Astrocyte (in vitro differentiated cells and primary cell): Measurements from ENCODE around the gene CTAGE6.
"Not testable (repeated sequence)": the region's sequence is repeated elsewhere in the genome, so short reads cannot be mapped to it uniquely, and the experiment has no call there.

Source experiments
- EZH2 ChIP-seq: IDR thresholded peaks from 2 replicates; pipeline ENCODE4 v1.6.1; 2012; ENCODE audit warnings: mild to moderate bottlenecking, low read length, inconsistent platforms; ENCODE audit not compliant: insufficient read depth
- TF ChIP-seq, protein P1 (sequence below): IDR thresholded peaks from 2 replicates; pipeline ENCODE4 v1.5.1; 2011; ENCODE audit warnings: low read depth, mild to moderate bottlenecking, inconsistent platforms, low read length, moderate library complexity; ENCODE audit not compliant: insufficient read depth

DNA sequence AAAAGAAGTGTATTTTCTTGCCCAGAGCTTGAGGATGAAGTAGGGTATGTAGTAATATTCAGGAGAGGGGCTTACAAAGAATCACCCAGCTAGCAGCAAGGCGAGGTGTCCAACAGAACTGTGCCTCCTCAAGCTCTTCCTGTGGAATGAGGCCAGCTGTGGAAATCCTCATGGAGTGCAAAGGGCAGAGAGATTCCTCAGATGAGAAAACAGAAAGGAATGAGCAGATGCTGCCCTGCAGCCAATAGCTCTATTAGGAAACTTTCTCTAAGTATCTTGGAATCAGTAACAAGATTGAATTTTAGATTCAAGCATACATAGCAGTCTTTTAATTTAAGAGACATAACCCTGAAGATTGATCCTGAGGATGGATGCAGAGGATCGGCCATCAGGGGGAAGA lies 38.2 kb upstream of the CTAGE6 start:
- TF ChIP-seq, protein P1, sequence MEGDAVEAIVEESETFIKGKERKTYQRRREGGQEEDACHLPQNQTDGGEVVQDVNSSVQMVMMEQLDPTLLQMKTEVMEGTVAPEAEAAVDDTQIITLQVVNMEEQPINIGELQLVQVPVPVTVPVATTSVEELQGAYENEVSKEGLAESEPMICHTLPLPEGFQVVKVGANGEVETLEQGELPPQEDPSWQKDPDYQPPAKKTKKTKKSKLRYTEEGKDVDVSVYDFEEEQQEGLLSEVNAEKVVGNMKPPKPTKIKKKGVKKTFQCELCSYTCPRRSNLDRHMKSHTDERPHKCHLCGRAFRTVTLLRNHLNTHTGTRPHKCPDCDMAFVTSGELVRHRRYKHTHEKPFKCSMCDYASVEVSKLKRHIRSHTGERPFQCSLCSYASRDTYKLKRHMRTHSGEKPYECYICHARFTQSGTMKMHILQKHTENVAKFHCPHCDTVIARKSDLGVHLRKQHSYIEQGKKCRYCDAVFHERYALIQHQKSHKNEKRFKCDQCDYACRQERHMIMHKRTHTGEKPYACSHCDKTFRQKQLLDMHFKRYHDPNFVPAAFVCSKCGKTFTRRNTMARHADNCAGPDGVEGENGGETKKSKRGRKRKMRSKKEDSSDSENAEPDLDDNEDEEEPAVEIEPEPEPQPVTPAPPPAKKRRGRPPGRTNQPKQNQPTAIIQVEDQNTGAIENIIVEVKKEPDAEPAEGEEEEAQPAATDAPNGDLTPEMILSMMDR = not testable (repeated sequence)
- not testable (repeated sequence) for TF ChIP-seq EZH2
